ENCODE data around the gene RNF148.

The RNF148 gene, protein sequence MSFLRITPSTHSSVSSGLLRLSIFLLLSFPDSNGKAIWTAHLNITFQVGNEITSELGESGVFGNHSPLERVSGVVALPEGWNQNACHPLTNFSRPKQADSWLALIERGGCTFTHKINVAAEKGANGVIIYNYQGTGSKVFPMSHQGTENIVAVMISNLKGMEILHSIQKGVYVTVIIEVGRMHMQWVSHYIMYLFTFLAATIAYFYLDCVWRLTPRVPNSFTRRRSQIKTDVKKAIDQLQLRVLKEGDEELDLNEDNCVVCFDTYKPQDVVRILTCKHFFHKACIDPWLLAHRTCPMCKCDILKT

DNA sequence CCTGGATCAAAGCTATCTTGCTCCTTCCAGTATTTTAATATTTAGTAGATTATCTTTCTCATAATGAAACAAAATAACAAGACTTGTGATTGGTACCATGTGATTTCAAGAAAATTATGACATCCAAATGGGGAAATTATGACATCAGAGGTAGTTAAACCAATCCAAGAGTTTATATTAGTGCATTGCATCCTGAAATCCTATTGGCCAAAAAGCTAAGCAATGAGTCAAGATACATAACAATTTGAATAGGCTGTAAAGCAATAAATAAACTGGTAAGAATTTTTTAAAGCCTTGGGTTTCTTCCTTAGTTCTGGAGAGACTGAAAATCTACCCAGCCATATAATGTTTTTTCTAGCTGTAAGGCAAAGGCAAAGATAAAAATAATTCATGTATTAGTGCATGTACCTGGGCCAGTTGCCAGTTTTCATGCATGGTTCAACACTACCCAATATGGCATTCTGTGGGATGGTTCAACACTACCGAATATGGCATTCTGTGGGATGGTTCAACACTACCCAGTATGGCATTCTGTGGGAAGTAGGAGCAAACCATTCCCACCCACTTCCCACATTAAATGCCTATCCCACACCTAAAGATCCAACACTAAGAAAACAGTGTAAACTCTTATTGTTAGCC lies at the start of gene RNF148:
Gene RNF148, minus strand, starts transcription at position 51 of the 639 bp plus-strand sequence. CDS start 172 bp downstream, outside the sequence.
- DNase-seq, result no peak

- DNase-seq, result no peak
Observed at GRCh38 chr7:122750389-122750788, 47.7 kb upstream of the RNF148 start.

GRCh38 chr7:122748195-122748594 lies 45.5 kb upstream of the RNF148 start:
- DNase-seq, result no peak

- no peak for DNase-seq
Observed at GRCh38 chr7:122746948-122747347, 44.2 kb upstream of the RNF148 start.

DNA sequence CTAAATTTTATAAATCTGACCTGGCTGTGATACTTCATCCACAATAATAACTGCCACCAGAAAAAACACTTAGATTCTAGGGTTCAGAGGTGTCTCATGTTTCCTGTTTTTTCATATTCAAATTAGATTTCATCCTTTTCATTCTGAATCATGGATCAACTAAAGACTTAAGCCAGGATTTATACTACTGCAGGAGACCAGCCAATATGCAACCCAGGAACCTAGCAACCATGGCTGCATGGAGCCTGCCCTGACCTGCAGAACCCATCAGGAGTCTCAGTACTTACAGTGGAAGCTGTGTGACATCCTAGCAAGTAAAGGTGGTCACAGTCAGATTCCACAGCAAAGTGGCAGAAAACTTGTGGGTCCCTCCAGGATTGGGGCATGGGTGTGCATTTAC lies 40.5 kb upstream of the RNF148 start:
- DNase-seq, result no peak

DNA sequence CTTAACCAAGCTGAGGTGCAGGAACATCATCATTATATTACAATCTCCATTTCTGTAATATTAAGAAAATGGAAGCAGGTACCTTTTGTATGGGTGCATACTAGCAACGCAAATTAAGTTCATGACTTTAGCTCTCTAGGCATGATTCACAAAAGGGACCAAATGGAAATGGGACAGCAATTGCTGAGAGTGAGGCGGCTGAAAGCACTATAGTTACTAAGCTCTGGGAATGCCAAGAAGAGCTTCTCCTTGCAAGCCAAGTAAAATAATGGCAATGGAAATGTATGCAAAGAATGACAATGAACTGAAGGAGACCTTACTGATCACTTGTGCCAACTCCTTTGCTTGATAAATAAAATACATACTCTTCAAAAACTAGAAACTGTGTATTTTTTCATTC lies 36.2 kb upstream of the RNF148 start:
- DNase-seq, result no peak

DNA sequence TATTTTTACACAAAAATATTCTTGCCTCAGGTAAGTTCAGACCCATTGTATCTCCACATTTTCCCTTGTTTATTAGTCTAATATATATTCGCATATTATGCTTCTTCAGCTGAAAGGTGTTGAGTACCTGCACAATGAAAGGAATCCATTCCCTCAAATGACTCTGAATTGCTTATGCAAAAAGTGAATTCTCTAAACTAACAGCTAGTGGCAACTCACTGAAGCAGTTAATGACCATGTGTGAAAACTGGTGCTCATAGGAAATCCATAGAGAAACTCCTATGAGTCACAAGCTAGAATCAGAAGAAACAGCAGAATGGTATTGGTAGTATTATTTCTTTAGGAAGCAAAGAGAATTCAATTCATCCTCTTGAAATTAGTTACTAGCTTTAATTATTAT lies 33.5 kb upstream of the RNF148 start:
- DNase-seq, result no peak

DNA sequence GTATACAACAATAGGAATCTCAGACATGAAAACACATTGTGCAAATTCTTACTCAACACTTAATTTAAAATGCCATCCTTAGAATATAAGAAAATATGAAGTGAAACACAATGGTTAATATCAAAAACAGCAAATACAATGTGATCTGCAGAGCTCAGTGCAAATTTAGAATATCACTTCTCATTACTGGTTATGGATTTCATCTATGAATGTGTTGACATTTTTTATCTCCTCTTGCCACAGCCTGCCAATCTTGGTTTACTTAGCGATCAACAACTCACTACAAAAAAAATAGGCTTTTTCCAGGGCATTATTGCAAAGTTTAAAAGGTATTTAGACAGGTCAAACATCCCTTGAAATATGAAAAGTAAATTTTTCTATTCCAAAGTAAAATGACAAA lies 25.0 kb upstream of the RNF148 start:
- DNase-seq, result no peak

GRCh38 chr7:122727354-122727753 lies 24.6 kb upstream of the RNF148 start:
- no peak for DNase-seq

GRCh38 chr7:122726881-122727280 lies 24.2 kb upstream of the RNF148 start:
- DNase-seq, result no peak

DNA sequence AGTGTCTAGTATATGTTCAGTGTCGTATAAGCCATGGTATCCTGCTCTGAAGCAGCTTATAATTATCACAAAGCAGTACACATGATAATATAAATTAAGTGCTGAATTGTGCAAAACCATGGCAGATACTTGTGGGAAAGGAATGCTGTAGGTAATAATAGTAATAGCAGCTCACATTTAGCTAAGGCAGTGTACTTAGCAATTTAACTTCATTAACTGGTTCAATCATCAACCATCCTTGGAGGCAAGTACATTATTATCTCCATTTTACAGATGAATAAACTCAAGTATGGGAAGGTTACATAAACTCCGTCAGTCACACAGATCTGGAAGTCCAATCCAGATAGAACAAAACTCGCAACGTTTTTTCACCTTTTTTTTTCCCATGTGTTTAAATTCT lies 21.6 kb upstream of the RNF148 start:
- no peak for DNase-seq

DNA sequence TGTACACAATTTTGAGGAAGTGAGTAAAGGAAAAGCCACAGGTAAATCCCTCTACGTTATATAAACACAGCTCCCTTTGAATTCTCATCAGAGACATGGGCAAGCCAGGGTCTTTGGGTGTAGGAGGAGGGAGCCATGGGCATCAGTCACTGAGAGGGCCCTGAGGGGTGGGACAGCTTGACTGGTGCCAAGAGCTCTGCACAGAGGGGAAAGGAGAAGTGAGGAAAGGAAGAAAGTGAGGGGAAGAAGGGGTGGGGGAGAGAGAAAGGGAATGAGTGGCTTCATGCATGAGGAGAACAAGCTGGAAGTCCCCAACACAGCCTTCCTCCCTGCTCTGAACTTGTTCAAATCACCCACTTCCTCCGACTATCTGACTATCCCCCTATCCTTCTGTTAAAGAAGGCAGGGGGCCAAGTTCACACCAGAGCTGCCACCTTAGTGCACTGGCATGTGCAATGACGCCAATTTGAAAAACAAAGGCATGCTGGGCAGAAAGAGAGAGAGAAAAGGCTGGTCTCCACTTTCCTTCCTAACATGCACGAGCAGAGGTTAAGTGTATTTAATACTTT lies 16.4 kb upstream of the RNF148 start:
- DNase-seq, result no peak

DNA sequence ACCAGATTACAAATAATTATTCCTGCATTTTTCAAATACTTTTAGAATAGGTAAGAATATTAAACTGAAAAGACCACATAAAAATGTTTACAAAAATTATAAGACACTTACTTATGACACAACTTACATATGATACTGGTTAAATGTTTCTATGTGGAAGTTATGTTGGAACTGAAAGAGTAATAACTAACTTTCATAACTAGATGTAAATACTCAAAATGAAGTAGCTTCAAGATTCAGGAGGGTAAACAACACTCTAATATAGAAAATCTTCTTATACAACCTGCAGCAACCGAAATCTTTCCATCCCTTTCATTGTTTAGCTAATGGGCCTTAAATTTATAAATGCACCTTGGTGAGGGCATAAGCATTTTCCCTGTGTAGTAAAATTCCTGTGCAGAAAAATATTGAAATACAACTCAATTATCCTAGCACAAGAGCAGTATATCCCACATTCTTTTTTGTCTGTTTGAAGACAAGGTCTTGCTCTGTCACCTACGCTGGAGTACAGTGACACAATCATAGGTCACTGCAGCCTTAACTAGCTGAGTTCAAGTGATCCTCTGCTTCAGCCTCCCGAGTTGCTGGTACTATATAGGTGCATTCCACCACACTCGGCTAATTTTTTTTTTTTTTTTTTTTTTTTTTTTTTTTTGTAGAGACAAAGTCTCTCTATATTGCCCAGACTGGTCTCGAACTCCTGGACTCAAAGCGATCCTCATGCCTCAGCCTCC lies 14.8 kb upstream of the RNF148 start:
- DNase-seq, result no peak

DNA sequence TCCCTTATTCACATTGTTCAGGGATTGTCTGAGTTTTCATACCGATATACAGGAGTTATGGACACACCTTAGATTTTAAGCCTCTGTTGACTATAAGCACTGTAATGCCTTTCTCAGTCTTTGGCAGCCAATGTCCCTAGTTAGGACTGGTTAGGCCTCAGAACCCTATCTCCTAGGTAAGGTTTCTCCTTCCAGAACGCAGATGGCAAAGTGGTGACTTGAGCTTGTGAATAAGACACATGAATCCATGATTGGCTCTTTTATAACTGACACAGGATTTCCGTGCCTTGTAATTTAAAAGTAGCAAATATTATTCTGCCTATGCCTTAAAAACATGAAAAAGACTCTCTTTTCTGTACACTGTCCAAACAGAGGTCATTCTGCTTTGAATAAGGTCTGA lies 12.5 kb upstream of the RNF148 start:
- DNase-seq, result no peak

DNA sequence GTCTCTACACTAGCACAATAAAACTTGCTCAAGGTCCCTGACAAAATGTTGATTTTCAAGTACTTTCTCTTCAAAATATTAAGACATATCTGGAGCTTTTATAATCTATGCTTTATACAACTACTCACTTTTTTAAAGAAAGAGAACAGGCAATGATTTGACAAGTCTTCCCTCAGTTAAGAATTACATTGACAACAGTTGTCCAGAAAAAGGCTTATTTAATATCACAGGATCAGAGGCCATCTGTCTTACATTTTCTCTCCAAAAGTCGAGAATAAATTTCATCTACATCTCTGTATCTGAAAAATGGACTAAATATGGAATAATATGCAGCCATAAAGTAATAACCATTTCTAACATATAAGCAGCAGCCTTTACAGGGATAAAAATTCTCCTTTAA lies 8.2 kb upstream of the RNF148 start:
- DNase-seq, result no peak

DNA sequence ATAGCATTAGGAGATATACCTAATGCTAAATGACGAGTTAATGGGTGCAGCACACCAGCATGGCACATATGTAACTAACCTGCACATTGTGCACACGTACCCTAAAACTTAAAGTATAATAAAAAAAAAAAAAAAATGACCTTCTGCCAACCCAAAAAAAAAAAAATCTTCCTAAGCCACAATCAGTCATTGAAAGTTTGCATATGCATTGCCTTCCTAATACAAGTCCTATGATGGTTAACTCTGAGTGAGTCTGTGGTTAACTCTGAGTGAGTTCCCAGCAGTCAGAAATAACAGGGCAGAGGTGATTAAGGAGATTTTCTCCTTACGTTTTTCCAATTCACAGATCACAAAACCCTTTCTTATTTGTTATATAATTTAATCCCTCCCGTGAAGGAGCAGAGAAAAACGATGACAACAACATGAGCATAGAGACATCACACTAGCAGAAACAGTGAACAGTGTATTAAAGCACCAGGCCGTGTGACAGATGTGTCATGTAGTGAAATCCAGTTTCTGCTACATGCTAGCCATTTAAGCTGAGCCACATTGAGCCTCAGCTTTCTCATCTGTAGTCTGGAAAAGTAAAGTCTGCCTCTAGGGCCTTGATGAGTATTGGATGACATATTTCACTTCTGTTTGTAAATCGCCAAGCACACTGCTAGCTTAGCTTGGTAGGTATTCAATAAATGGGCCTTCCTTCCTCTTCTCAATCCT lies 7.4 kb upstream of the RNF148 start:
- DNase-seq, result no peak

DNA sequence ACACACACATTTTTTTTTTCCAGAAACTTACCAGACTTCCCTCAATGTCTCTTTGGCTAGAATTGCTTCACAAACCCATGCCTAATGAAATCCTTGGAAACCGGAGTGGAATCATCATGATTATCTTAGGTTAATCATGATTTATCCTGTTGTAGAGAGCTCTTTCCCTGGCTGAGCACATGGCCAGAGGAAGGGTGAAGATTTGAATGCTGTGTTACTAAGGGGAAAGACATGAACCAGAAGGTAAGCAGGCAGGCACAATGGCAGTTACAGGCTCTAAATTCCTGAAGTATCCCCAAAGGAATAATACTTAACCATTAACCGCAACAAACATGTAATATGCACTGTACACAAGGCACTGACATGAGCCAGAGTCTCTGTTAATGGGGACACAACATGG lies 4.1 kb upstream of the RNF148 start:
- DNase-seq, result no peak

GRCh38 chr7:122699017-122699416 lies 3.7 kb downstream of the RNF148 start, which contains the start of gene RNF133:
Gene RNF133 (minus strand): TSS chr7:122699117. CDS start chr7:122698918, 199 bp downstream.
- no peak for DNase-seq

GRCh38 chr7:122695816-122696215 lies 6.9 kb downstream of the RNF148 start:
- DNase-seq, result no peak

DNA sequence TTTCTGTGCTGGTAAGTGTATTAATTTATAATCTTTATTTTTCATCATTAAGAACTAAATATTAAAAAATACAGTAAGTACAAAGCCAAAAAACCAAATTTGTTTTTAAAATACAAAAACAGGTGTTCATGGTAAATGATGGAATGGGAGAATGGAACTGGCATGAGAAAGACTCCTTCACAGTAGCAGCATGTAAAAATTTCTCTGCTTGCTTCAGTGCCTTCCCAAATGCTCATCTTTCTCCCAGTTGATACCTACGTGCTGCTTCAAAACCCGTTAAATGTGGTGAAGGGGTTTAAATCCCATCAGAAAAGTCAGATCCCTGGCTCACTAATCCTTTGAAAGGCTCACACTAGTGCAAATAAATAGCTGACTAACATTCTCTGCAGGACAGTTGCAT lies 8.0 kb downstream of the RNF148 start:
- no peak for DNase-seq

GRCh38 chr7:122692769-122693309 lies 9.9 kb downstream of the RNF148 start:
- DNase-seq, result no peak

DNA sequence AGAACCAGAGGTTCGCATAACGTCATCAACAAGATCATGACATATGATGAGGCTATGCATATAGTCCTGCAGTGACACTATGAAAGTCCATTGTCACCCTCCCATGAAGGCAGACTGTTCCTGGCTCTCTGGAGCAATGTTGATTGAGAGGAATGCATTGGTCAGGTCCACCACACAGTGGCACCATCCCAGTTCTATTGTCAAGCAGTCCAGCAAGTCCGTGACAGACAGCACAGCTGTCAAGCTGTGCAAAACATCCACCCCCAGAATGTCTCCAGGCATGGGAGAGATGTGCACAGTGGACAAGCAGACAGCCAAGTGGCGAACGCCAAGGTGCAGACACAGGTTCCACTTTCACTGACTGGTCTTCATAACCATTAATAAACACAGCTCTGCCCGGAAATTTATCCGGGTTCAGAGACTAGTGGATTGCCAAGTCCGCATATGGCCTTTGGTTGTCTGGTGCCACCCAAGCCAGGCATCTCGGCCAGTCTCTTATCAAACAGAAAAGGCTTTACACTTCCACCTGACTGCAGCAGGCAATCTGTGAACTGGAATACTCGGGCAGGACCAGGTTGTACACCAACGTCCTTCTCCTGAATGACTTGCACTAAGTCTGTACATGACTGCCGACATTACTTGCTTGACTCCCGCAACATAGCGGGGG lies 11.0 kb downstream of the RNF148 start:
- DNase-seq, result no peak
